HG02798 (cell line): ENCODE data around the gene TEPSIN.
"Not testable (repeated sequence)": the region's sequence is repeated elsewhere in the genome, so short reads cannot be mapped to it uniquely, and the experiment has no call there.

ENCODE experiments used
- ATAC-seq: cut with Tn5 transposase; IDR thresholded peaks from one replicate; pipeline ENCODE4 v1.9.1; 2021; ENCODE audit warnings: mild to moderate bottlenecking; ENCODE audit not compliant: unreplicated experiment, poor library complexity

The TEPSIN gene

DNA sequence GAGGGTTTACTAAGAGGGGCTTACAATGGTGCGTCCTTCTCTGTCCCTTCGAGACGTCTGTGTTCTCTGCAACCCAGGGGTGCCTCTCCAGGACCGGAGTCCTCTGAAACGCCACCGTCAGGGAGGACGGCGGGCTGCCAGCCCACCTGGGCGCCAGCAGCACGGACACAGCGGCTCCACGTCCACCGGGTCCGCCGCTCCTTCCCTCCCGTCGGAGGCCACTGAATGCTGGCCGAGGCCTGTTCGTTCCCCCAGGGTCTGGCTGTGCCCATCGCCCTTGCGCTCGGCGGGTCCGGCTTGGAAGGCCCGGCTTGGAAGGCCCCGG, 403 bp downstream of the TEPSIN start:
- no peak for ATAC-seq

DNA sequence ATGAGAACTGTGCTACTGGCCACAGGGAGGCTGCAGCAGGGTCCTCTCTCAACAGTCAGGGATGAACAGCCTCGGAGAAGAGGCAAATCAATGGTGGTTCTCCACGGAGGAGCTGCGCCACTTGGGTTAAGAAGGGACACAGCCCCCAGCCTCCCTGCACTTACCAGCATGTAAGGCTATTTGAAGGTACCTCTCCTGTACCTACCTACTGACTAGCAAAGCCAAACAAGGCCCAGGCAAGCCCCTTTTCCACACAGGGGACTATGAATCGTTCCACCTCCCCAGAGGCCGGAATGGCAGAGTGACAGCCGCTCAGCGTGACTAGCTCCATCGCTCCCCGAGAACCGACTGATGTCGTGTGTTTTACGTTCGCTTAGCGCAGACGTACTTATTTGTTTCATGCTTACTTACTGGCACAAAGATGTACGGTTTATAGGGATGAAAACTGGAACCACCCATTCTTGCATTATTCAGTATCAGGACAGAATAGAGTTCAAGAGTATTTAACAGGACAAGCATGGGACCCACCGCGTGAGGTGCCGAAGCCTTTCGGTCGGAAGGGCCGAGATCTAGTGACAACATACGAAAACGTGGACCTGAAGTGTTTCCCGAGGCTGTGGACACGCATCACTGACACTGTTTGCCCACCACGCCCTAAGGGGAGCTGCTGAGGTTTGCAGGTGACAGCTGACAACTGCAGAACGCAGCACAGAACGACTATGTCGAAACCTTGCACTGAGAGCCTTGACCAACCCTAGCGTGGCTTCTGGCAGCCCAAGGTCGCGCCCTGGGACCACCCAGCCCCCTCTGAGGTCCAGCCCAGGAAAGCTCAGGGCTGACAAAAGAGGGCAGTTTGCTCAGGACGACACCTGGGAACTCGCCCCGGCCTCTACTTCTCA, 1.0 kb downstream of the TEPSIN start:
- ATAC-seq: no peak

DNA sequence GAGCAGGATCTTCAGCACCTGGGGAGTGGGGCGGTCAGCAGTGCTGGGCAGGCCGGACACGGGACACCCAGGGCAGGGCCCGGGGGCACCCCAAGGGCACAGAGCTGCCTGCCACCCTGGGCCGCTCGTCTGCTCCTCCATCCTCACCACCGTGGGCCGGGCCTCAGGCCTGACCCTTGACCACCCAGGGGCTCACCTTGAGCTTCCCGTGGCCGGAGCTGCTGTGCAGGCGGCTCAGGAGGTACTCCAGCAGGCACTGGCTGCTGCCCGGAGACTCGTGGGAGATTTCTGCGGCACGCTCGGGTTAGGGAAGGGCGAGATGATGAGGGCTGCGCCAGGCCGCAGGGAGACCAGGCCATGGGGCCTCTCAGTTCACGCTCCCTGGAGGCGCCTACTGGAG, 2.1 kb downstream of the TEPSIN start:
- no peak for ATAC-seq

DNA sequence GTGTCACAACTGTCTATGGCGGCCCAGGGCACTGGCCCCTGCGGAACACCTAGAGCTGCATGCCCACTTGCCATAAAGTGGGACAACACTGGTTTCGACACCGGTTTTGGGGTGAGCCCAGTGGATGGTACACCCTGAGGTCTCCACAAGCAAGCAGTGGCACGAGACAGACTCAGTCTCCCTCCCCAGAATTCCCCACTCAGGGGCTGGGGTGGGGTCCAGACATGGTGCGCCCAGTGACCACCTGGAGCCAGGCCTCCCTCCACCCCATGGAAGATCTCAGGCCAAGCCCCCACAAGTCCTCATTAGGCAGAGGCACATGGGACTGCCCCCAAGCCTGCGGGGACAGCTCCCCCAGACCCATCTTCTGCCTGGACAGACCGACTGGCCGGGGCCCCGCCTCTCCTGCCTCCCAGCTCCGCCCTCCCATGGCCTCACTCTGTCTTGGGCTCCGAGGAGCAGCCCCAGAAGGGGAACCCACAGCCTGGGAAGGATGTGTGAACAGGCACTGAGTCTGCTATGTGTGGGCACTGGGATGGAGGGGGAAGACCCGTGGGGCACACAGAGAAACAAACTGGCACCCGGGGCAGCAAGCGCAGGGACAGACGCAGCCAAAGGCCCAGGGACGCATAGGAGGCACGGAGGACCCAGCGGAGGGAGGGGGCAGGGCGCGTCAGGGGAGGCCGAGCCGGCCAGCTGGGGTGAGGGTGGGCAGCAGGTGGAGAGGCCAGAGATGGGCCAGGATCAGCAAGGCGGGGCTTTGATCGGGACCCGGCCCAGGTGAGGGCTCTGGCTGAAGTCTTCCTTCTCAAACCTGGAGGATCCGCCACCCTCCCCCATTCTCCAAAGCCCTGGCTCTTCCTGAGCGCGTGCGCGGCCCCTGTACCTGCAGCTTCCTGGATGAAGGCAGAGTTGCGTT, 2.8 kb downstream of the TEPSIN start:
- no peak for ATAC-seq

GRCh38 chr17:81234940-81235821, 3.7 kb downstream of the TEPSIN start:
- ATAC-seq: no peak

GRCh38 chr17:81234506-81234855, 4.4 kb downstream of the TEPSIN start:
- ATAC-seq: no peak

DNA sequence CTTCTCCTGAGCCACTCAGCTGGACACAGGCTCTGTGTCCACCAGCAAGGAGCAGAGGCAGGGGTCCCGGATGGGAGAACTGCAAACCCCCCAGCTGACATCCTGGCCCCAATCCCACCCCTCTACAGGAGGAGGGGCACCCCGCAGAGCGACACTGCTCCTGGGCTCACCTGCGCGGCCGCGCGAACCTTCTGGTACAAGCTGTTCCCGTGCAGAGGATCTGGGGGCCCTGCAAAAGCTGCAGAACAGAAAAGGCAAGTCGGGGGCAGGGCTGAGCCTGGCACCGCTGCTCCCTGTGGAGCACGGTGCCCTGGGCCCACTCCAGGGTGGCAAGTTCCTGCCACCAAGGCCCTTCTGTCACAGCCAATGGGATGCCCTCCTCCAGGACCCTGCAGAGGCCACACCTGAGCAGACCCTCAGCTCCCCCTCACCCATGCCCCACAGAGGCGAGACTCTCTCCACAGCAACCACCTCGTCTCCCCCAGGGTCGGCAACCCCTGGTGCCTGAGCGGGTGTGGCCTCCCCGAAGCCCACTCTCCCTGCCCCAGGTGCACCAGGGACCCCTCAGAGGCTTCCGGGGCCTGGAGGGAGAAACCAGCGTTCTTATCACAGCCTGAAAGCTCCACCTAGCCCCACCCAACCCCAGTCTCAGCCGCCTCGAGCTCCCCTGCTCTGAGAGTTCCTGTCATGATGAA, 4.9 kb downstream of the TEPSIN start:
- no peak for ATAC-seq

- no peak for ATAC-seq
These were observed 5.5 kb downstream of the TEPSIN start for GRCh38 chr17:81233316-81233715.

GRCh38 chr17:81232616-81233241, 6.1 kb downstream of the TEPSIN start:
- ATAC-seq: no peak

- no peak for ATAC-seq
These were observed 6.9 kb downstream of the TEPSIN start for GRCh38 chr17:81231766-81232581.

- ATAC-seq: no peak
These were observed 7.7 kb downstream of the TEPSIN start for GRCh38 chr17:81231121-81231645.

DNA sequence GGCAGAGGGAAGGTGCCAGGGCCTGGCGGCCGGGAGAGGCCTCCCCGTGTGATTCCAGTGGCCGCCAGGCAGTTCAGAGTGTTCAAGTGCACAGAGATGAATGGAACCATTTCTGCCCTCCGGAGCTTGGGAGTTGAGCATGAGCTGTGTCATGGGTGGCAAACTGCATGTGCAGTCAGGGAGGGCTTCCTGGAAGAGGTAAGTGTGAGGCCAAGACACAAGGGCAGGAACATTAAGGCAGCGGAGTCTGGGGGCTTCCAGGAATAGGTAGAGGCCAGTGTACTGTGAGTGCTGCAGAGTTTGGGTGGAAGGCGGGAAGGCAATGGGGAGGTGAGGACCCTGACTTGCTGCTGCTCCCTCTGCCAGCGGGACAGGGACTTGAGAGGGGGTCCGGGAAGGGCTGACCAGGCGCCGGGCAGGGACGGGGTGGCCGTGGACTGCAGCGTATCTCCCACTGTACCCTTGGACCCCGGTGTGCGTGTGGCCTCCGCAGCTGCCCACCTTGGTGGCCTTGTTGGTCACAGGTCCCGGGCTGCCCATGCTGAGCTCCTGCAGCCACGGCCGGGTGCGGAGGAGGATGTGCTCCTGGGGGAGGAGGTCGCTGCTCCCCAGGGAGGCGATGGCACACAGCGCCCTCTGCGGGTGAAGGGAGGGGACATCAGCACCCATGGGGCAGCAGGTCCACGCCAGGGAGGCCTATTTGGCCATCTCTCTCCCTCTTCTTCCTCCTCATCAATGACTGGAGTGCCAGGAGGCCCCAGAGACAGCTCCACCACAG, 8.6 kb downstream of the TEPSIN start:
- no peak for ATAC-seq

GRCh38 chr17:81229666-81229920, 9.3 kb downstream of the TEPSIN start:
- no peak for ATAC-seq

GRCh38 chr17:81228834-81229665, 9.8 kb downstream of the TEPSIN start:
- peak; percentile 13 for ATAC-seq

DNA sequence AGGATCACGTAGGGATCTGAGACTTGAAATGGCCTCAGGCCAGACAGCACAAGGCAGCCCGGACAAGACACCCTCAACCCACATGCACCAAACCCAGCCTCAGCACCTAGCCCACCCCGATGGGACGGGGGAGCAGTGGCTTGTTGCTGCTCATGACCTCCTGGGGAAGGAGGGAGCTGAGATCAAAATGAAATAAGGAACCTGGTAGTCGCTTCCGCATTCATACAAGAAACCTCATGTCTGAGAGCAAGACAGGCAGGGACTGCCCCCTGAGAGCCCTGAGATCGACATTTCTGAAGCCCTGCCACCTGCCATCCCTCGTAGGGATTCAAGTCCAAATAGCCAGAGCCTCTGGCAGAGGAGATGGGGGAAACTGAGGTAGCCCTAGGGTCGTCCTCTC, 10.4 kb downstream of the TEPSIN start:
- ATAC-seq: peak; percentile 47

DNA sequence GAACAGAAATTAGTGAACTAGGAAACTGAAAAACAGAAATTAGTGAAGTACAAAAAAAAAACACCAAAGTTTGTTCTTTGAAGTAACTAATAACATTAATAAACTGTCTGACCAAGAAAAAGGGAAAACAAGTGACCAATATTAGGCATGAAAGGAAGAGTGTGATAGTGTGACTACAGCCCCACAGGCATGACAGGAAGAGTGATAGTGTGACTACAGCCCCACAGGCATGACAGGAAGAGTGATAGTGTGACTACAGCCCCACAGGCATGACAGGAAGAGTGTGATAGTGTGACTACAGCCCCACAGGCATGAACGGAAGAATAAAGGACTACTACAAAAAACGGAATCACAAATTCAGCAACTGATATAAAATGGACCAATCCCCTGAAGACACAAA, 11.2 kb downstream of the TEPSIN start:
- not testable (repeated sequence) for ATAC-seq

- ATAC-seq: no peak
These were observed 15.1 kb downstream of the TEPSIN start for GRCh38 chr17:81223762-81224130.
